Fibroblast of lung (primary cell): ENCODE measurements around the gene TMEM229A. TPM values are rescaled to one million over a fixed set of nuclear protein-coding genes. Genes with fewer than 3 reads are reported as not detected.
A peak's percentile ranks its signal among the peaks of the same experiment; 100 is the strongest.
"Not testable (repeated sequence)": the region's sequence is repeated elsewhere in the genome, so short reads cannot be mapped to it uniquely, and the experiment has no call there.

ENCODE experiments used
- DNase-seq, 2 donors: peaks; one replicate each; pipeline versions ENCODE4 v3.0.0 to v3.0.0-alpha.2; 2010; ENCODE audit warnings: low read depth in 2 of 2
- H2AFZ ChIP-seq: 2 replicates; pipeline ENCODE4 v1.5.1; 2012; ENCODE audit warnings: low read length, control low read depth, inconsistent platforms
- H3K27ac ChIP-seq: 2 replicates; pipeline ENCODE4 v1.5.1; 2011; ENCODE audit warnings: low read length, control low read depth; ENCODE audit not compliant: insufficient read depth
- H3K27me3 ChIP-seq: 2 replicates; pipeline ENCODE4 v1.5.1; 2011; ENCODE audit warnings: mild to moderate bottlenecking, low read length; ENCODE audit not compliant: control insufficient read depth, insufficient read depth
- H3K36me3 ChIP-seq: 2 replicates; pipeline ENCODE4 v1.5.1; 2011; ENCODE audit warnings: low read length; ENCODE audit not compliant: control insufficient read depth, insufficient read depth
- H3K4me1 ChIP-seq: 2 replicates; pipeline ENCODE4 v1.5.1; 2011; ENCODE audit warnings: low read length; ENCODE audit not compliant: control insufficient read depth, insufficient read depth; ENCODE audit errors: extremely low read depth
- H3K4me2 ChIP-seq: 2 replicates; pipeline ENCODE4 v1.5.1; 2011; ENCODE audit warnings: low read length, control low read depth; ENCODE audit not compliant: insufficient read depth; ENCODE audit errors: extremely low read depth
- H3K4me3 ChIP-seq, 4 experiments: fragments of 200-600 bp in 1 of 4; sonication (generic) in 1 of 4; replicated peaks in 1 of 4; 2 replicates each; pipeline ENCODE4 v1.5.1; 2011 to 2016; ENCODE audit warnings: low read length in 4 of 4, low read depth in 3 of 4, mild to moderate bottlenecking in 3 of 4, control low read depth in 2 of 4, inconsistent platforms in 1 of 4, mixed read lengths in 1 of 4; ENCODE audit not compliant: insufficient read depth in 1 of 4; ENCODE audit errors: control extremely low read depth in 1 of 4
- H3K79me2 ChIP-seq: 2 replicates; pipeline ENCODE4 v1.5.1; 2012; ENCODE audit warnings: mild to moderate bottlenecking, low read length, inconsistent platforms; ENCODE audit not compliant: control insufficient read depth, insufficient read depth
- H3K9ac ChIP-seq: 2 replicates; pipeline ENCODE4 v1.5.1; 2011; ENCODE audit warnings: mild to moderate bottlenecking, low read length, control low read depth; ENCODE audit not compliant: insufficient read depth
- H3K9me3 ChIP-seq: 2 replicates; pipeline ENCODE4 v1.5.1; 2012; ENCODE audit warnings: low read depth, low read length; ENCODE audit not compliant: control insufficient read depth, insufficient read depth
- H4K20me1 ChIP-seq: 2 replicates; pipeline ENCODE4 v1.5.1; 2011; ENCODE audit warnings: low read length; ENCODE audit not compliant: control insufficient read depth, insufficient read depth; ENCODE audit errors: extremely low read depth
- EZH2 ChIP-seq: IDR thresholded peaks from 2 replicates; pipeline ENCODE4 v1.5.1; 2012; ENCODE audit warnings: low read length, control low read depth, mild to moderate bottlenecking; ENCODE audit errors: missing control alignments
- polyA minus RNA-seq: library from RNA; depleted of rRNA, polyadenylated mRNA; stranded (reverse); fragments of >200 nt; gene quantifications from 2 replicates; pipeline ENCODE4 v1.2.3, GENCODE V29; 2011; ENCODE audit warnings: low replicate concordance
- polyA plus RNA-seq, 2 donors: library from polyadenylated mRNA; depleted of rRNA in 1 of 2; stranded (reverse) in 1 of 2; unstranded in 1 of 2; fragments of >200 nt; gene quantifications; 2 replicates each; pipeline ENCODE4 v1.2.1, GENCODE V29; 2011 to 2012; ENCODE audit warnings: missing spikeins in 1 of 2
- total RNA-seq: library from RNA; depleted of rRNA; stranded (reverse); fragments of >200 nt; gene quantifications from 2 replicates; pipeline ENCODE4 v1.2.1, GENCODE V29; 2014
- TF ChIP-seq, protein P1 (sequence below), 2 donors: IDR thresholded peaks in 1 of 2; conservative IDR thresholded peaks in 1 of 2; 1 replicate in 1 of 2; 2 replicates in 1 of 2; pipeline ENCODE4 v1.5.1; 2011 to 2012; ENCODE audit warnings: low read length in 2 of 2, control low read depth in 1 of 2, inconsistent platforms in 1 of 2, low read depth in 1 of 2, mild to moderate bottlenecking in 1 of 2

The TMEM229A gene
- total RNA-seq (not detected in 2 replicates), polyA plus RNA-seq (not detected in 2 replicates), polyA minus RNA-seq (not detected in 2 replicates)
- not detected in 2 replicates for polyA plus RNA-seq (2012)

DNA sequence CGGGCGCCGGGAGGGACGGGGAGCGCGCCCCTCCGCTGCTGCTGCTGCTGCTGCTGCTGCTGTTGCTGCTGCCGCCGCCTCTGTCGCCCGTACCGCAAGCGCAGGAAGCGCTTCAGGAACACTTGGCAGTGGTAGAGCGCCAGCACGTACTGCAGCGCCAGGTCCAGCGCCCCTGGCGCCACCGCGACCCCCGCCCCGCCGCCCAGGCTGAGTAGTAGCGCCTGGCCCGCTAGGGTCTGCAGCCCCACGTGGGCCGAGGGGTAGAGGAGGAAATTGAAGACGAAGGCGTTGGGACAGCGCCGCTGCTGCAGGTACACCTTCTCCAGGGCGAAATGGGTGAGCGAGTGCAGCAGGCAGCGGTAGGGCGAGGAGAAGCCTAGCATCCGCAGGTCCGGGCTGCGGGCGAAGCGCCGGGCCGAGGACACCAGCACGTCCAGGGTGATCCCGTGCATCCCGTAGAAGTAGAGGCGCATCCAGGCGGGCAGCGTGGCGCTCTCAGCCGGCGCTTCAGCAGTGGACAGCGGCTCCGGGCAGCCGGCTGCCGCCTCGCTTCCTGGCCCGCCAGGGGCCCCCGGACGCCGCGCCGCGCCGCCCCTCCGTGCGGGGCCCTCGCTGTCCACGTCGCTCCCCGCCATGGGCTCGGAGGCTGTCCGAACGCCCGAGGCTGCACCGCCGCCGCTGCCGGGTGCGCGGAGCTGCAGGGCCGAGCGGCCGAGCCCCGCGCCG lies at the start of gene TMEM229A:
Gene TMEM229A, minus strand, starts transcription at position 699 of the 726 bp plus-strand sequence. Its CDS starts 64 bp downstream, at position 635.
- H2AFZ ChIP-seq: no peak within 1 kb of the TSS
- peak within 1 kb of the TSS in 3 of 4 experiments; percentile 10 to 56 (median 32) for H3K4me3 ChIP-seq
- no peak within 1 kb of the TSS for H3K27ac ChIP-seq
- no peaks in the 10 kb centered on the region for H3K79me2 ChIP-seq
- H3K36me3 ChIP-seq: no peaks in the 10 kb centered on the region
- H4K20me1 ChIP-seq: no peaks in the 10 kb centered on the region
- TF ChIP-seq, protein P1, sequence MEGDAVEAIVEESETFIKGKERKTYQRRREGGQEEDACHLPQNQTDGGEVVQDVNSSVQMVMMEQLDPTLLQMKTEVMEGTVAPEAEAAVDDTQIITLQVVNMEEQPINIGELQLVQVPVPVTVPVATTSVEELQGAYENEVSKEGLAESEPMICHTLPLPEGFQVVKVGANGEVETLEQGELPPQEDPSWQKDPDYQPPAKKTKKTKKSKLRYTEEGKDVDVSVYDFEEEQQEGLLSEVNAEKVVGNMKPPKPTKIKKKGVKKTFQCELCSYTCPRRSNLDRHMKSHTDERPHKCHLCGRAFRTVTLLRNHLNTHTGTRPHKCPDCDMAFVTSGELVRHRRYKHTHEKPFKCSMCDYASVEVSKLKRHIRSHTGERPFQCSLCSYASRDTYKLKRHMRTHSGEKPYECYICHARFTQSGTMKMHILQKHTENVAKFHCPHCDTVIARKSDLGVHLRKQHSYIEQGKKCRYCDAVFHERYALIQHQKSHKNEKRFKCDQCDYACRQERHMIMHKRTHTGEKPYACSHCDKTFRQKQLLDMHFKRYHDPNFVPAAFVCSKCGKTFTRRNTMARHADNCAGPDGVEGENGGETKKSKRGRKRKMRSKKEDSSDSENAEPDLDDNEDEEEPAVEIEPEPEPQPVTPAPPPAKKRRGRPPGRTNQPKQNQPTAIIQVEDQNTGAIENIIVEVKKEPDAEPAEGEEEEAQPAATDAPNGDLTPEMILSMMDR (conservative IDR thresholded peaks at IDR 0.05 in 1 of 2, IDR thresholded peaks at IDR 0.05 in 1 of 2; ENCODE audit: low read depth in 1 of 2, low read length in 2 of 2): no peak
- peak; percentile 60 for TF ChIP-seq EZH2
- H3K9me3 ChIP-seq: no peaks in the 10 kb centered on the region
- H3K4me1 ChIP-seq: no peaks in the 10 kb centered on the region
- peaks cover 14% of the 10 kb centered on the region for H3K27me3 ChIP-seq
- H3K9ac ChIP-seq: no peak within 1 kb of the TSS
- peak within 1 kb of the TSS; percentile 44 for H3K4me2 ChIP-seq
- peak; percentile 43 to 48 for DNase-seq

DNA sequence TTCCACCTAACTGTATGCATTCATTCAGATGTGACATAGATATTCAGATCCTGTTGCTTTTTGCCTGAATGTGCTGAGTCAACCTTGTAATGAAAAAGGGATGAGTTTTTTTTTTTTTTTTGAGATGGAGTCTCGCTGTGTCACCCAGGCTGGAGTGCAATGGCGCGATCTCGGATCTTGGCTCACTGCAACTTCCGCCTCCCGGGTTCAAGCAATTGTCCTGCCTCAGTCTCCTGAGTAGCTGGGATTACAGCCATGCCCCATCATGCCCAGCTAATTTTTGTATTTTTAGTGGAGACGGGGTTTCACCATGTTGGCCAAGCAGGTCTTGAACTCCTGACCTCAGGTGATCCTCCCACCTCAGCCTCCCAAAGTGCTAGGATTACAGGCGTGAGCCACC lies 49.4 kb upstream of the TMEM229A start:
- not testable (repeated sequence) for H3K4me1 ChIP-seq, H3K27ac ChIP-seq, H3K4me3 ChIP-seq, H2AFZ ChIP-seq, H3K9ac ChIP-seq, DNase-seq, H4K20me1 ChIP-seq, H3K27me3 ChIP-seq, H3K4me2 ChIP-seq, H3K36me3 ChIP-seq, H3K79me2 ChIP-seq, H3K9me3 ChIP-seq

DNA sequence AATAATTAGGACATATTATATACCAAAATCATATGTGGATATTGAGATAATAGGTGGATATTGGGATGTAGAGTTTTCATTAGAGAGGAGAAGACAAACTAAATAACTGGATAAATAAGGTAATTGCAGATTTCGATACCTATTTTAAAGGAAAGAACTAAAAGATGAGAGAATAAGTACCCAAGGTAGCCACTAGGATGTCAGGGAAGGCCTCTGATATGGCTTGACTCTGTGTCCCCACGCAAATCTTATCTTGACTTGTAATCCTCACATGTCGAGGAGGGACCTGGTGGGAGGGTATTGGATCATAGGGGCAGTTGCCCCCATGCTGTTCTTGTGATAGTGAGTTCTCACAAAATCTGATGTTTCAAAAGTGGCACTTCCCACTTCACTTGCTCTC lies 44.7 kb upstream of the TMEM229A start:
- peaks cover under 1% of the 10 kb centered on the region for H3K4me1 ChIP-seq
- no peak overlapping the region for H2AFZ ChIP-seq
- H3K9me3 ChIP-seq: no peaks in the 10 kb centered on the region
- H3K27me3 ChIP-seq: no peaks in the 10 kb centered on the region
- no peak overlapping the region for H3K4me2 ChIP-seq
- no peak overlapping the region for H3K4me3 ChIP-seq
- H3K9ac ChIP-seq: no peak overlapping the region
- H4K20me1 ChIP-seq: no peaks in the 10 kb centered on the region
- no peaks in the 10 kb centered on the region for H3K36me3 ChIP-seq
- TF ChIP-seq, protein P1 (conservative IDR thresholded peaks at IDR 0.05 in 1 of 2, IDR thresholded peaks at IDR 0.05 in 1 of 2; ENCODE audit: low read depth in 1 of 2, low read length in 2 of 2): peak in 1 of 2 donors; percentile 2
- no peak for TF ChIP-seq EZH2
- DNase-seq: no peak
- H3K27ac ChIP-seq: no peak overlapping the region
- H3K79me2 ChIP-seq: no peaks in the 10 kb centered on the region
